ENCODE measurements around the gene EIF3F.

- TF ChIP-seq ELK1 (IDR thresholded peaks at IDR 0.05; ENCODE audit: borderline replicate concordance, low read depth, low read length), result no peak
- TF ChIP-seq CTCF (conservative IDR thresholded peaks at IDR 0.05; ENCODE audit: low read depth, low read length), result no peak
- TF ChIP-seq FOS (IDR thresholded peaks at IDR 0.05; ENCODE audit: low read depth, low read length), result no peak
- no peak for TF ChIP-seq MXI1 (IDR thresholded peaks at IDR 0.05; ENCODE audit: borderline replicate concordance, low read depth, low read length)
- TF ChIP-seq POLR2A (IDR thresholded peaks at IDR 0.05; ENCODE audit: low read depth, low read length), result no peak
- TF ChIP-seq NFE2L2 (IDR thresholded peaks at IDR 0.05; ENCODE audit: low read depth, low read length), result no peak
- no peak for TF ChIP-seq RFX5 (IDR thresholded peaks at IDR 0.05; ENCODE audit: low read depth, low read length)
- TF ChIP-seq CHD1 (IDR thresholded peaks at IDR 0.05; ENCODE audit: low read depth, low read length), result no peak
- no peak for TF ChIP-seq CEBPB (IDR thresholded peaks at IDR 0.05; ENCODE audit: low read depth, low read length)
- no peak for TF ChIP-seq SMC3 (IDR thresholded peaks at IDR 0.05; ENCODE audit: low read depth, low read length)
These were observed 44.3 kb downstream of the EIF3F start for GRCh38 chr11:8031248-8032115.
